Activated naive CD8-positive, alpha-beta T cell treated with anti-CD3 and anti-CD28 coated beads, Interleukin-2, amount 10 ng/mL, durations not matched to agents 7 days and 5 days (primary cell): ENCODE data around the gene CALD1. TPM values are rescaled to one million over a fixed set of nuclear protein-coding genes. Genes with fewer than 3 reads are reported as not detected.

Experiments used
- ATAC-seq: fragments of 150-1000 bp; cut with Tn5 transposase; one replicate; pipeline ENCODE4 v1.10.0; 2021; ENCODE audit warnings: low read depth, moderate library complexity
- POLR2A ChIA-PET: fragments of 350-600 bp; sonication (Branson Sonifier 250); formaldehyde crosslinking; loops from one replicate; lab custom pipeline; 2021; ENCODE audit warnings: antibody characterized with exemption; lab: Charles Lee
- DNase-seq: peaks from one replicate; pipeline ENCODE4 v3.0.0; 2021
- H3K27ac Mint-ChIP-seq: one replicate; pipeline ENCODE4 v1.8.0; 2022; ENCODE audit warnings: mild to moderate bottlenecking, mixed read lengths
- H3K27me3 Mint-ChIP-seq: one replicate; pipeline ENCODE4 v1.8.0; 2022; ENCODE audit warnings: mild to moderate bottlenecking, moderate library complexity, mixed read lengths
- H3K36me3 Mint-ChIP-seq: one replicate; pipeline ENCODE4 v1.8.0; 2021; ENCODE audit warnings: mild to moderate bottlenecking, mixed read lengths
- H3K4me1 Mint-ChIP-seq: one replicate; pipeline ENCODE4 v1.8.0; 2021; ENCODE audit warnings: mixed read lengths
- H3K4me3 Mint-ChIP-seq: one replicate; pipeline ENCODE4 v1.8.0; 2022; ENCODE audit warnings: mild to moderate bottlenecking, moderate library complexity, mixed read lengths
- H3K9me3 Mint-ChIP-seq: one replicate; pipeline ENCODE4 v1.8.0; 2021; ENCODE audit warnings: mixed read lengths
- total RNA-seq, 2 experiments: library from RNA; stranded (reverse); gene quantifications; one replicate each; pipeline ENCODE4 v1.2.3, GENCODE V29; 2021

The CALD1 gene
- total RNA-seq, 2 experiments from 2014 or later: not detected

- Mint-ChIP-seq H3K27me3 (no peaks in the 10 kb centered on the region), H3K36me3 (peaks cover 2% of the 10 kb centered on the region), H3K9me3 (no peaks in the 10 kb centered on the region), H3K27ac (no peak overlapping the region), H3K4me1 (peaks cover 8% of the 10 kb centered on the region), H3K4me3 (no peak overlapping the region)
- ATAC-seq (no peak), DNase-seq (no peak)
- POLR2A ChIA-PET: no interaction called here
Observed at GRCh38 chr7:134910214-134910890, 130.9 kb downstream of the CALD1 start.

- ATAC-seq: no peak
Observed at GRCh38 chr7:134910968-134911367, 131.5 kb downstream of the CALD1 start.

DNA sequence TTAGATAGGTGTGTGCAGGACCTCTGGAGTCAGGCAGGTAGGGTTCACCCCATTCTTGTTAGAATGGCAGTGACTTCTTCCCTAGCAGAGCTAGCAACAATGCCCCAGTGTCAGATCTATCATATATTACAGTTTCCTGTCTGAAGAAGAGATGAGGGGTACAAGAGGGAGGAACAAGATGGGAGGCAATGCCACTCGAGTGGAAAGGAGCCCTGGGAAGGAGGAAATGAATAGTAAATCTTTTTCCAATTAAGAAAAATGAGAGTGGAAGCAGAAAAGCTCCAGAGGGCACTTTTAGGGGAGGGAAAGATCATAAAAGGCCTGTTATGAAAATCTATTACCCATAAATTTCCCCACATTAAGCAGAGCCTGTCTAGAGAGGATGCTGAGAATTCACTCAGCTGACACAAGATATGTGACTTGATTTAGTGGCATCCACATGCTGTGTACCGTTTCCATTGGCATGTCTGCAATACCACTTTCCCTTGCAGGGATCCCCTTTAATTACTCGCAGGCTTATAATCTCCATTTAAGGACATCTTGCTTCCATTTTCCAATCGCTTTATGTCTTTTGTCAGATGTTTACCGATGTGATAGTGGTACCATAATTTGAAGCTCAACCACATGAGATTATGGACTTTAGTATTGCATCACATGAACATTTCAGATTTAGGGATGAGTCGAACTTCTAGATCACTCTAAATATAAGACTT is 136.9 kb downstream of the CALD1 start:
- peaks cover 2% of the 10 kb centered on the region for H3K36me3 Mint-ChIP-seq
- H3K4me1 Mint-ChIP-seq: no peaks in the 10 kb centered on the region
- POLR2A ChIA-PET: no interaction called here
- H3K9me3 Mint-ChIP-seq: no peaks in the 10 kb centered on the region
- ATAC-seq (no peak), DNase-seq (no peak)
- H3K27ac Mint-ChIP-seq: no peak overlapping the region
- no peaks in the 10 kb centered on the region for H3K27me3 Mint-ChIP-seq
- H3K4me3 Mint-ChIP-seq: no peak overlapping the region

More at GRCh38 chr7:134910968-134911367, 131.5 kb downstream of the CALD1 start:
- Mint-ChIP-seq H3K27me3 (no peaks in the 10 kb centered on the region), H3K4me1 (peaks cover 8% of the 10 kb centered on the region), H3K9me3 (no peaks in the 10 kb centered on the region), H3K36me3 (peaks cover 2% of the 10 kb centered on the region), H3K4me3 (no peak overlapping the region), H3K27ac (no peak overlapping the region)
- POLR2A ChIA-PET: no interaction called here
- no peak for DNase-seq

- H3K36me3 Mint-ChIP-seq: no peaks in the 10 kb centered on the region
- ATAC-seq (no peak), DNase-seq (no peak)
- H3K4me3 Mint-ChIP-seq: no peak overlapping the region
- H3K4me1 Mint-ChIP-seq: no peaks in the 10 kb centered on the region
- H3K27ac Mint-ChIP-seq: no peak overlapping the region
- POLR2A ChIA-PET: no interaction called here
- H3K27me3 Mint-ChIP-seq: no peaks in the 10 kb centered on the region
- no peaks in the 10 kb centered on the region for H3K9me3 Mint-ChIP-seq
Observed at GRCh38 chr7:134919240-134919641, 139.8 kb downstream of the CALD1 start.

DNA sequence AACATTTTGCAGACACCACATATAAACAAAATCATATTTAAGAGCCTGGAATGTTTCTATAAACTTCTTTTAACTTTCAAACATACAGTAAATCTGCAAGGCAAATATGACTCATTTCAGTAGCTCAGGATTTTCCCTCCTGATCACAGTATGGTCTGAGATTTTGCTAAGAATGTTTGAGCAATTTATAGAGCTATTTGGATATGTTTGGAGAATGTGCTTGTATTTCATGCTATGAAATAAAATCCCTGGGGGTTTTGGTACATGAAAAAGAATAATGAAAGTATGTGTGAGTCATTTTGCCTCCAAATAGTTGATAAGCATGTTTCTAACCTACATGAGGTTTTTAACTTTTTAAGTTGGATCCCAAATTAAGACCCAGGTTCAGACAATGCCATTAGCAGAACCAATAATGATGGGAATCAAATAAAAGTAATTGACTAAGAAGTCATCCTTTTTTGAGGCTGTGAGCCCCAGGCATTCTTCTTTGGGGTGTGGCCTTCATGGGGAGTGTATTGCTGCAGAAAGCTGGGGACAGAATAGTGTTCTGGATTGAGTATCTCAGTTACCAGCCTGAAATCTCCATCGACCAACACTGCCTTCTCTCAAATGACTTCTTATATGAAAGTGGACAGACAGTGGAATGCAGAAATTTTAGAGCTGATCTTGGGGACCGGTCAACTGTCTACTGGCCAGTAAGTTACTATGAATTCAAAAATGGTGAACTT is 140.8 kb downstream of the CALD1 start:
- peaks cover 6% of the 10 kb centered on the region for H3K9me3 Mint-ChIP-seq
- H3K27me3 Mint-ChIP-seq: no peaks in the 10 kb centered on the region
- POLR2A ChIA-PET: no interaction called here
- ATAC-seq (no peak), DNase-seq (no peak)
- H3K27ac Mint-ChIP-seq: no peak overlapping the region
- no peaks in the 10 kb centered on the region for H3K36me3 Mint-ChIP-seq
- no peaks in the 10 kb centered on the region for H3K4me1 Mint-ChIP-seq
- H3K4me3 Mint-ChIP-seq: no peak overlapping the region

GRCh38 chr7:134922720-134923704 is 143.6 kb downstream of the CALD1 start:
- POLR2A ChIA-PET: no interaction called here
- ATAC-seq (no peak), DNase-seq (no peak)
- no peak overlapping the region for H3K27ac Mint-ChIP-seq
- H3K27me3 Mint-ChIP-seq: no peaks in the 10 kb centered on the region
- no peaks in the 10 kb centered on the region for H3K4me1 Mint-ChIP-seq
- peaks cover 6% of the 10 kb centered on the region for H3K9me3 Mint-ChIP-seq
- no peak overlapping the region for H3K4me3 Mint-ChIP-seq
- H3K36me3 Mint-ChIP-seq: no peaks in the 10 kb centered on the region

DNA sequence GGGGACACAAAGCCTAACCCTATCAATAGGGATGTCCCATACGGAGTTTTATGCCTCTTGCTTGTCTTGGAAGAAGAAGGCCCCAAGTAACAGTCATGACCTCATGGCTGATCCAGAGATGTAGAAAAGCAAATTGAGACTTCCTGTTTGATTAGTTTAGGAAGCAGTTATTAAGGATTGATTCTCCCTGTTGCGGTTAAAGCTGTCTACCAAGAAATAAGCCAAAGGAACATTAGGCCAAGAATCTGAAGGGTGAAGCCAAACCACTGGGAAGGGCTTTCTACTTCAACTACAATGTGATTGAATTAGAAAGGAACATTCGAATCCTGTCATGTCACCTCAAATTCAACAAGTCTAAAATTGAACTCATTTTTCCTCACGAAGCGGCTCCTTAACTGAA is 146.3 kb downstream of the CALD1 start:
- peaks cover 8% of the 10 kb centered on the region for H3K9me3 Mint-ChIP-seq

GRCh38 chr7:134926396-134926795 is 147.0 kb downstream of the CALD1 start:
- peaks cover 8% of the 10 kb centered on the region for H3K9me3 Mint-ChIP-seq
- ATAC-seq (no peak), DNase-seq (no peak)
- peaks cover 1% of the 10 kb centered on the region for H3K27me3 Mint-ChIP-seq
- H3K4me3 Mint-ChIP-seq: no peak overlapping the region
- POLR2A ChIA-PET: no interaction called here
- no peaks in the 10 kb centered on the region for H3K4me1 Mint-ChIP-seq
- no peaks in the 10 kb centered on the region for H3K36me3 Mint-ChIP-seq
- no peak overlapping the region for H3K27ac Mint-ChIP-seq

More for the DNA sequence above, 146.3 kb downstream of the CALD1 start:
- Mint-ChIP-seq H3K4me1 (no peaks in the 10 kb centered on the region), H3K27me3 (peaks cover 1% of the 10 kb centered on the region), H3K27ac (no peak overlapping the region), H3K4me3 (no peak overlapping the region), H3K36me3 (no peaks in the 10 kb centered on the region)
- POLR2A ChIA-PET: no interaction called here
- ATAC-seq: no peak
- no peak for DNase-seq

- peaks cover 1% of the 10 kb centered on the region for H3K27me3 Mint-ChIP-seq
- no peak overlapping the region for H3K27ac Mint-ChIP-seq
- POLR2A ChIA-PET: no interaction called here
- H3K4me3 Mint-ChIP-seq: no peak overlapping the region
- no peak for DNase-seq
- no peaks in the 10 kb centered on the region for H3K4me1 Mint-ChIP-seq
- H3K9me3 Mint-ChIP-seq: peaks cover 11% of the 10 kb centered on the region
- no peaks in the 10 kb centered on the region for H3K36me3 Mint-ChIP-seq
- ATAC-seq: no peak
Observed at GRCh38 chr7:134927076-134927475, 147.6 kb downstream of the CALD1 start.

- POLR2A ChIA-PET: no interaction called here
- no peak overlapping the region for H3K27ac Mint-ChIP-seq
Observed at GRCh38 chr7:134927723-134928122, 148.3 kb downstream of the CALD1 start.

GRCh38 chr7:134928554-134928953 is 149.1 kb downstream of the CALD1 start:
- Mint-ChIP-seq H3K4me1 (peaks cover 6% of the 10 kb centered on the region), H3K27me3 (peaks cover 1% of the 10 kb centered on the region), H3K9me3 (peaks cover 14% of the 10 kb centered on the region), H3K27ac (no peak overlapping the region), H3K4me3 (no peak overlapping the region), H3K36me3 (peaks cover 2% of the 10 kb centered on the region)
- POLR2A ChIA-PET: interaction anchor here (0.7 kb wide), 1 partner anchor 207 kb away, joined by 4 read pairs; no protein-coding TSS in a partner anchor
- no peak for ATAC-seq
- DNase-seq: no peak

More at GRCh38 chr7:134927723-134928122, 148.3 kb downstream of the CALD1 start:
- peaks cover 2% of the 10 kb centered on the region for H3K36me3 Mint-ChIP-seq
- no peak for DNase-seq
- peaks cover 14% of the 10 kb centered on the region for H3K9me3 Mint-ChIP-seq
- no peak for ATAC-seq
- no peaks in the 10 kb centered on the region for H3K4me1 Mint-ChIP-seq
- H3K27me3 Mint-ChIP-seq: peaks cover 1% of the 10 kb centered on the region
- H3K4me3 Mint-ChIP-seq: no peak overlapping the region

DNA sequence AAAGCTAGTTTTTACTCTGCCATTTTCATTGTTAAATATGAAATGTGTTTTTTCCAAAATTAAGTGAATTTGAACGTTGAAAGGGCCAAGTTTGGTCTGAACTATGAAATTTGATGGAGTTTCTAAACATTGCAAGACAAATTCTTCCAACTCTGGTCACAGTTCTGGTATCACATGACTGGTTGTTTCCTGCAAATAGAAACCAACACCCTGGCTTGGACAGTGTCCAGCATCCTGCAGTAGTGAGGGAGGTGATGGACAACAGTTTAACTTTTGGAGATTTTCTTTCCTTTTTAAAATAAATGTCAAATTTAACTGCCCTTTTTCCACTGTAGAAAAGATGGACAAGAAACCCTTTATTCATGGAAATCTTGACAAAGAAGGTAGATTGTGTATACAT is 152.1 kb downstream of the CALD1 start:
- DNase-seq (no peak), ATAC-seq (no peak)
- POLR2A ChIA-PET: no interaction called here
- H3K4me3 Mint-ChIP-seq: no peak overlapping the region
- H3K9me3 Mint-ChIP-seq: peaks cover 8% of the 10 kb centered on the region
- peaks cover 6% of the 10 kb centered on the region for H3K4me1 Mint-ChIP-seq
- no peak overlapping the region for H3K27ac Mint-ChIP-seq
- peaks cover 1% of the 10 kb centered on the region for H3K27me3 Mint-ChIP-seq
- H3K36me3 Mint-ChIP-seq: peaks cover 2% of the 10 kb centered on the region
